GM19372 (cell line): ENCODE results near the gene TMSB15B.
"Not testable (repeated sequence)": the region's sequence is repeated elsewhere in the genome, so short reads cannot be mapped to it uniquely, and the experiment has no call there.

Experiments
- ATAC-seq: cut with Tn5 transposase; IDR thresholded peaks from one replicate; pipeline ENCODE4 v1.9.1; 2021; ENCODE audit warnings: mild to moderate bottlenecking, low read depth, moderate library complexity; ENCODE audit not compliant: unreplicated experiment

TMSB15B gene

GRCh38 chrX:103962411-103963278, at the start of gene TMSB15B:
TSS of gene TMSB15B (plus strand) at chrX:103962627.
- ATAC-seq: peak; percentile 99

DNA sequence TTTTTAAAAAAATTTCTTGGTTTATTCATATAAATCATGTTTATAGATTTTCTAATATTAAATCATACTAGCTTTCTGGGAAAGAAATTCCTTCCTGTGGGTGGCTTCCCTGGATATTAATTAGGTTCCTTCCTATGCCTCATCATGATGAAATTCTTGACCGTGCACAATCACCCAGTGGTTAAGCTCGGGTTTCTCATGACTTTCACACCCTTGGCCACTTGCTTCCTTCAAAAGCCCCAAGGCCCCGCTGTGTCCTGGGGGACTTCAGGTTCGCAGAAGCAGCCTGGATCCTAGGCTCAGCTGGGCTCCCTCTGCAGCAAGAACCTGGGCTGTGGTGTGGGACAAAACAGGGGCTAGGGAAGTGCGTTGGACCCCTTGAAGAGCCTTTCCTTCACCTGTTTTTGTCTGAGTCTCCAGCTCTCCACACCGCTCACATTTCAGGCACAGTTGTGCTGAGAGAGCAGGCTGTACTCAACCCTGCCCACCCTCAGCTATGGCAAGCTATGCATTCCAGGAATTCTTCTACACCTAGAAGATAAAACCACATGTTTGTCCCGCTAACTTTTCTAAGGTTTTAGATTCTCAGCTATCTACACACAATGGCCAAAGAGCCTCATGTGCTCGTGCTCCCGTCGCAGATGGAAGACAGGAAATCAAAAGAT, 48.9 kb upstream of the TMSB15B start:
- no peak for ATAC-seq

DNA sequence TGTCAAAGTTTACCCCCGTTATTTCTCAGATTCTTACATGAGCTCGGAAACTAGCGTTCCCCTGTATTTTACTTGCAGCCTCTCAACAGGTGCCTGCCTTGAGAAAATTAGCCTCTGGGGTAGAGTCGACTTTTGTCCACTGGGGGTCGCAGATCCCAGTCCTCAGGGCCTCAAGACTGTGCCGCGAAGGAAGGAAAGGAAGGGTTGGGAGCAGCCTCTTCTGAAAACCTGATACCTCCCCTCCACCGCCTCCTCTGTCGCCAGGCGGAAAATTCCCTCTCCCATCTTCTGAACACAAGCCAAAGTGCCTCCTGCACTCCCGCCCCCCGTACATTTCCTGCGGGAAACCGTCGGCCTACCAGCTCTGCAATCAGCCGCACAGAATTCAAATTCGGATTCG, 44.4 kb upstream of the TMSB15B start:
- peak; percentile 40 for ATAC-seq

DNA sequence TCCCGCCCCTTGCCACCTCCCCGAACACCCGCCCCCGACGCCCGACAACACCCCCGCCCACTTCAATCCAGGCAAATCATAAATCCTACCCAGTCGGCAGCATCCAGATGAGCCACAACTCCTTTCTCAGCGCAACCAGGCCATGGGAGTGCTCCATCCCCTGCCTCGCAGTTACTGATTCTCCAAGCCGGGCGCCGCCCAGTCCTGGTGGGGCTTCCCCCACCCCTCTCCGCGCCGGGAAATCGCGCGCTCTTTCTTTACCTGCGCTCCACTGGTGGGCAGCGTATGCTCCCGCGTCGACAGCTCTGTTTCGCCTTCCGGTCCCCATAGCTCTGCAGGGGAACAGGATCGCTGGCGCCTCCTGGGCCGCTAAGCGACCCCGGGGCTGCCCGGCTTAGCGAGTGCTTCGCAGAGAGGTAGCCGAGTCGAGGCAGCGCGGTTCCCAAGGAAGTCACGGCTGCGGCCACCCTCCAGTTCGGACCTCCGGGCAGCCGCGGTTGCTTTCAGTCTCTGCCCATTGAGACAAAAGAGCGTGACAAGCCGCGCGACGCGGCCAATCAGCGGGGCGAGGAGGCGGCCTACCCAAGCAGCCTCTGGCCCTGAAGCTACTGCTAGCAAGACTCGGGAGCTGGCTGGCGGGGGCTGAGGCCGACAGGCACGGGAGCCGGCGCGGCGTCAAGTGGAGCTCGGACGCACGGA, 43.7 kb upstream of the TMSB15B start:
- peak; percentile 66 for ATAC-seq

GRCh38 chrX:103919270-103919637, 43.2 kb upstream of the TMSB15B start:
- peak; percentile 38 for ATAC-seq

DNA sequence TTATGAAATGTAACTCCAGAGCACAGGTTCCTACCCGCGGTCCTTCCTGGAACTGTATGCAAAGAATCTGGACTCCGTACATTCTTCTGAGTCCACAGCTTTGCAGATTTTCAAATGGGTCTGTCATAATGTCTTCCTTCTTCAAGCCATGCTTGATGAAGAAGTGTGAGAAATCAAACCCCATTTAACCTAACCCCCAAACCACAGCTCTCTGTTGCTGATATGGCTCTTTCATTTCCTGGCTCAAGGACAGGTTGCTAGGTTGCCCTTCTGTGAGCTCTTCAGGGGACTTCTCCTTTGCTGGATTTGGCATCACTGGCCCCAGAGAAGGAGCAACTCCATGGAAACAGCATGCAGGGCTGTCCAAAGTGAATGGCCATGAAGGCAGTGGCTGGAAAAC, 41.9 kb upstream of the TMSB15B start:
- ATAC-seq: peak; percentile 37

DNA sequence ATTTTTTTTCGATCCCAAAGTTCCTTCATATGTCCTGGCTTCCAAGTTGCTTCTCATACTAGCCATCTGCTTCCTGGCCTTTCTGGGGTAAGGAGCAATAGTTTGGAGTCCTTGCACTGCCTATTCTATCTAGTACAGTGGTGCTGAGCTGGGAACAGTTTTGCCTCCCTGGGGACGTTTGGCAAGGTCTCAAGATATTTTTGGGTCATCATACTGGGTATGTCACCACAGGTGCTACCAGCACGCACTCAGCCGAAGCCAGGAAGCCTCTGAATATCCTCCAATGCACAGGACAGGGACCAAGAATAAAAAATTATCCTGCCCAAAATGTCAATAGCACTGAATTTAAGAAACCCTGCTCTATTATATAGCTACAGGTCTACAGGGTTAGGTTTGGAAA, 35.4 kb upstream of the TMSB15B start:
- ATAC-seq: no peak

DNA sequence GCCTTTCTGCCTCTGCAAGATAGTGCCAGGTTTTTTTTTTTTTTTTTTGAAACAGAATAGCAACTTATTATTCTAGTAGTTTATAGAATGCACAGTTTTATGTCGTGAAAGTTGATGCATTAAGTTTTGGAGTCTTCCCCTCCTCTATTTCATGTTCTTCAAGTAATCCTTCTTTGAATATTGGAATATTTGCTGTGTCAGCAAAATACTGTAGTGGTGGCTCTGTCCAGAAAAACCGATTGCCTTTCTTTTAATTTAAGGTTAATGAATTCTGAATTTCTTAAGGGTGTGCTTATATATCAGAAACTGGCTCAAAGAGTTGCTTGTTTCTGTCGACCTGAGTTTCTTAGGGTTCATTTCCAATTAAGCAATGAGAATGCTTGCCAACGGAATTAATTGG, 34.8 kb upstream of the TMSB15B start:
- no peak for ATAC-seq

DNA sequence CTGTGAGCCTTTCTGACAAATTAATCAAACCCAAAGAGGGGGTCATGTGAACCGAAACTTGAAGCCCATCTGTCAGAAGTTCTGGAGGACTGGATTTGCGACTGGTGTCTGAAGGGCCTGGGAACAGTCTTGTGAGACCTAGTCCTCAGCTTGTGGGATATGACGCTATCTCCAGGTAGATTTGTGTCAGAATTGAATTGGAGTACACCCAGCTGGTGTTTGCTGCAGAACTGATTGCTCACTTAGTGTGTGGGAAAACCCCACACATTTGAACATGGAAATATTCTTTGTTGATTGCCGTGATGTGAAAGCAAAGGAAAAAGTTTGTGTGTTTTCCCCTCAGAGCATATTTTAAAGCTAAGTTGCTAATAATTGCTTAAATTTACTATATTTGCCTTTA, 30.3 kb upstream of the TMSB15B start:
- no peak for ATAC-seq

GRCh38 chrX:103940257-103940656, 22.2 kb upstream of the TMSB15B start:
- not testable (repeated sequence) for ATAC-seq

GRCh38 chrX:103941201-103941975, 21.0 kb upstream of the TMSB15B start:
- peak; percentile 67 for ATAC-seq

DNA sequence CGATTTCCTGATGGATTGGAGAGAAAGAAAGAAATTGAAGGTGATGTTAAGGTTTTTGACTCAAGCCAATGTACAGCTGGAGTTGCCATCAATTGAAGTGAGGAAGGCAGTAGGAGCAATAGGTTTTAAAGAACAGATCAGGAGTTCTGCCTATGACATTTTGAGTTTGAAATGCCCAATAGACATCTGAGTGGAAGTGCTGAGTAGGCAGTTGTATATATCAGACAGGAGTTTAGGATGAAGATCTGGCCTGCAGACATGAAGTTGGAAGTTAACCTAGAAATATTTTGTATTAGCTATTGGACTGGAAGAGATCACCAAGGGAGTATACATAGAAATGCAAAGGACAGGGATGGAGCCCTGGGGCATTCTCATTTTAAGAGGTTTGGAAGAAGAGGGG, 12.9 kb upstream of the TMSB15B start:
- no peak for ATAC-seq

DNA sequence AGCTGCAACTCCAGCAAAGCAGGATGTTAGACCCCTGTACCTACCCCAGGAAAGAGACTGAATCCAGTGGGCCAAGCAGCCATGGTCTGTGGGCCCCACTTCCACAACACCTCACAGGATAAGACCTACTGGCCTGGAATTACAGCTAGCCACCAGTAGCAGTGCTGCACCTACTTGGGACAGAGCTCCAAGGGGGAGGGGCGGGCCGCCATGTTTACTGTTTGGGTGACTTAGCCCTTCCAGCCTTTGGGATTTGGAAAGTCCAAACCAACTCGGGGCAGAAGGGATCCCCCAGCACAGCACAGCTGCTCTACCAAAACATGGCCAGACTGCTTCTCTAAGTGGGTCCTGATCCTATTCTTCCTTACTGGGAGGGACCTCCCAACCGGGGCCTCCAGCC, 9.1 kb upstream of the TMSB15B start:
- no peak for ATAC-seq

- no peak for ATAC-seq
Measured at GRCh38 chrX:103954259-103954658, 8.2 kb upstream of the TMSB15B start.

- ATAC-seq: not testable (repeated sequence)
Measured at GRCh38 chrX:103960599-103960998, 1.8 kb upstream of the TMSB15B start.

GRCh38 chrX:103983508-103983907, 21.1 kb downstream of the TMSB15B start:
- not testable (repeated sequence) for ATAC-seq

DNA sequence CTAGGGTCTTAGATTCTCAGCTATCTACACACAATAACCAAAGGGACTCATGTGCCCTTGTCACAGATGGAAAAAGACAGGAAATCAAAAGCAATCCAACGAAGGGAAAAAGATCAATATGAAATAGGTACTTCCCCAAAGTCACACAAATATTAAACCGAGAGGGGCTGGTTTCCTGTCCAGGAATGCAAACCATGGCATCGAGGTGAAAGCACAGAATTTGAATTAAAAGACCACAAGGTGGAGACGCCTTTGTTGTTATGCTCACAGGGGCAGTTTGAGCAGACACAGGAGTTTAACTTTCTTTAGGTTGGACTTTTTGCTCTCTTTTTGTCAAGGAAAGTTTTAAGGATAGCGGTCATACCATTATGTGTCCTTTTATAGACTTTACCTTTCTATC, 36.8 kb downstream of the TMSB15B start:
- no peak for ATAC-seq

DNA sequence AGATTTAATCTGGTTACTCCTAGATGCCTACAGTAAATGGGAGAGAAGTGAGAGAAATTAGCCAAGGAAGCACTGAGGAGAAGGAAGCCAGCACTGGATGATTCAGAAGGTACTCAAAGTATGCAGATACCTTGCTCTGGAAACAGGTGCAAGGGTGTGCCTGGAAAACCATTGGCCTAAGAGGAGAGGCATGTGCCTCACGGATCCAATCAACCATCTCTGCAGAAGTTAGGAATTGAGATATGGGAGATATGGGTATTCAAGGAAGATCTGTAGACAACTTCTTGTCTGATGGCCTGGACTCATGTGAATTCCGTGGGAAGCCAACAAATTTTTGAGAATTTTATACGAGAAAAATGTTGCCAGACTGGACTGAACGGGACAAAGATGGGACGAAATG, 46.4 kb downstream of the TMSB15B start:
- no peak for ATAC-seq

DNA sequence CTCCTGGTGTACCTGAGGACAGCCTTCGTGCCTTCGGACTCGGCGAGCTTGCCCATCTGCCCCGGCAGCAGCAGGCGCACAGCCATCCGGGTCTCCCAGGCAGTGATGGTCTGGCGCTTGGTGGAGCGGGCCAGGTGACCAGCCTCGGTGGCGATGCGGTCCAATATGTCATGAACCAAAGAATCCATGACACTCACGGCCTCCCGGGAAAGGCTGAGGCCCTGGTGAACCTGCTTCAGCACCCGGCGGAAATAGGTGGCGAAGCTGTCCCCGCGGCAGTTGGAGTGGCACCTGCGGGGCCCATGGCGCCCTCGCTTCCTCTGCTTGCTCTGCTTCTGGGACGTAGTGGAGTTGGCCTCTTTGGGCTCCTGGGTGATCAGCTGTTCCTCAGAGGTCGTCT, 50.7 kb downstream of the TMSB15B start:
- ATAC-seq: no peak

GRCh38 chrX:104013606-104014005, 51.2 kb downstream of the TMSB15B start, which contains the start of gene H2BW1:
TSS of gene H2BW1 (minus strand) at chrX:104013708. CDS start at chrX:104013576, 132 bp downstream.
- no peak for ATAC-seq
